SK-N-MC (cell line): ENCODE results near the gene ARHGAP29.
A peak's percentile ranks its signal among the peaks of the same experiment; 100 is the strongest.

Source experiments
- DNase-seq: peaks from one replicate; pipeline ENCODE4 v3.0.0-alpha.2; 2011; ENCODE audit warnings: low read depth, low spot score
- H3K27ac ChIP-seq: fragments of 200-600 bp; sonication (generic); 2 replicates; pipeline ENCODE4 v1.5.1; 2016; ENCODE audit warnings: mixed run types
- H3K36me3 ChIP-seq: fragments of 200-600 bp; sonication (generic); 2 replicates; pipeline ENCODE4 v1.6.1; 2017; ENCODE audit warnings: antibody characterized with exemption, low read length, mixed read lengths; ENCODE audit not compliant: insufficient read depth
- H3K4me3 ChIP-seq: fragments of 200-600 bp; sonication (generic); 2 replicates; pipeline ENCODE4 v1.5.1; 2016
- H3K9ac ChIP-seq: fragments of 200-600 bp; sonication (generic); 2 replicates; pipeline ENCODE4 v1.8.0; 2017; ENCODE audit warnings: mixed run types, mixed read lengths; ENCODE audit not compliant: insufficient read length
- H3K9me3 ChIP-seq: fragments of 200-600 bp; sonication (generic); 2 replicates; pipeline ENCODE4 v1.6.1; 2017; ENCODE audit warnings: low read depth, mild to moderate bottlenecking, antibody characterized with exemption, low read length, moderate library complexity, mixed read lengths
- EZH2 ChIP-seq: fragments of 200-600 bp; sonication (generic); IDR thresholded peaks from one replicate; pipeline ENCODE4 v1.6.1; 2017; ENCODE audit warnings: antibody characterized with exemption
- FOXP2 ChIP-seq: optimal IDR thresholded peaks from 2 replicates; pipeline ENCODE3; 2011; ENCODE audit warnings: mild to moderate bottlenecking, moderate library complexity; ENCODE audit not compliant: insufficient read depth; ENCODE audit errors: extremely low read length, control extremely low read depth
- POLR2AphosphoS5 ChIP-seq: IDR thresholded peaks from 2 replicates; pipeline ENCODE4 v1.6.1; 2012; ENCODE audit warnings: mild to moderate bottlenecking, low read depth, low read length, borderline replicate concordance

The ARHGAP29 gene

GRCh38 chr1:94245747-94246438 lies 8.5 kb upstream of the ARHGAP29 start:
- Histone ChIP-seq H3K9ac (no peak overlapping the region), H3K36me3 (no peaks in the 10 kb centered on the region), H3K9me3 (peaks cover 4% of the 10 kb centered on the region; the same call in 1 of the 2 replicates), H3K27ac (no peak overlapping the region), H3K4me3 (no peak overlapping the region)
- TF ChIP-seq EZH2 (no peak), POLR2AphosphoS5 (no peak), FOXP2 (no peak)
- DNase-seq, result no peak

GRCh38 chr1:94244816-94245215 lies 7.4 kb upstream of the ARHGAP29 start:
- DNase-seq, result no peak
- Histone ChIP-seq H3K4me3 (no peak overlapping the region), H3K9me3 (peaks cover 4% of the 10 kb centered on the region; the same call in 1 of the 2 replicates), H3K27ac (no peak overlapping the region), H3K36me3 (no peaks in the 10 kb centered on the region), H3K9ac (no peak overlapping the region)
- TF ChIP-seq EZH2 (no peak), POLR2AphosphoS5 (no peak), FOXP2 (no peak)

- Histone ChIP-seq H3K9me3 (peaks cover 4% of the 10 kb centered on the region; the same call in 1 of the 2 replicates), H3K9ac (no peak overlapping the region), H3K27ac (no peak overlapping the region), H3K4me3 (no peak overlapping the region), H3K36me3 (no peaks in the 10 kb centered on the region)
- TF ChIP-seq POLR2AphosphoS5 (no peak), EZH2 (no peak), FOXP2 (no peak)
- no peak for DNase-seq
These were observed 6.3 kb upstream of the ARHGAP29 start for GRCh38 chr1:94243665-94244064.

- no peak overlapping the region for H3K9ac ChIP-seq
- H3K4me3 ChIP-seq, result no peak overlapping the region
- no peak for DNase-seq
- H3K9me3 ChIP-seq, result peaks cover 4% of the 10 kb centered on the region; the same call in 1 of the 2 replicates
- H3K36me3 ChIP-seq, result no peaks in the 10 kb centered on the region
- H3K27ac ChIP-seq, result no peak overlapping the region
- TF ChIP-seq POLR2AphosphoS5 (no peak), EZH2 (no peak), FOXP2 (no peak)
These were observed 3.4 kb upstream of the ARHGAP29 start for GRCh38 chr1:94240822-94241221.

GRCh38 chr1:94239796-94240195 lies 2.4 kb upstream of the ARHGAP29 start:
- H3K4me3 ChIP-seq, result no peak overlapping the region
- H3K27ac ChIP-seq, result no peak overlapping the region
- TF ChIP-seq FOXP2, result no peak
- no peak for TF ChIP-seq POLR2AphosphoS5
- TF ChIP-seq EZH2, result no peak
- H3K9me3 ChIP-seq, result peaks cover 4% of the 10 kb centered on the region; the same call in 1 of the 2 replicates
- no peak overlapping the region for H3K9ac ChIP-seq
- no peak for DNase-seq
- H3K36me3 ChIP-seq, result no peaks in the 10 kb centered on the region

- Histone ChIP-seq H3K27ac (no peak overlapping the region), H3K9me3 (peaks cover 4% of the 10 kb centered on the region; the same call in 1 of the 2 replicates), H3K9ac (no peak overlapping the region), H3K36me3 (no peaks in the 10 kb centered on the region), H3K4me3 (no peak overlapping the region)
- TF ChIP-seq POLR2AphosphoS5 (no peak), FOXP2 (no peak), EZH2 (no peak)
- no peak for DNase-seq
These were observed 1.7 kb upstream of the ARHGAP29 start for GRCh38 chr1:94239051-94239450.

- no peak for DNase-seq
- Histone ChIP-seq H3K4me3 (peak overlapping the region; percentile 94), H3K36me3 (no peaks in the 10 kb centered on the region), H3K27ac (no peak overlapping the region), H3K9me3 (no peaks in the 10 kb centered on the region), H3K9ac (peak overlapping the region; percentile 72)
- TF ChIP-seq FOXP2, result no peak
- TF ChIP-seq POLR2AphosphoS5, result no peak
- no peak for TF ChIP-seq EZH2
These were observed 624 bp downstream of the ARHGAP29 start for GRCh38 chr1:94236630-94237290.

GRCh38 chr1:94236013-94236491 lies 1.3 kb downstream of the ARHGAP29 start:
- 0 out of 2 replicates have a peak overlapping the region, but pooled peaks have one; percentile 40 for H3K27ac ChIP-seq
- peak; percentile 26 for DNase-seq

More at GRCh38 chr1:94236013-94236491, 1.3 kb downstream of the ARHGAP29 start:
- Histone ChIP-seq H3K9ac (peak overlapping the region; percentile 72), H3K4me3 (peak overlapping the region; percentile 94), H3K9me3 (no peaks in the 10 kb centered on the region), H3K36me3 (no peaks in the 10 kb centered on the region)
- no peak for TF ChIP-seq FOXP2
- no peak for TF ChIP-seq EZH2
- no peak for TF ChIP-seq POLR2AphosphoS5
